Liver (tissue), 9 donors: ENCODE results near the gene TMTC2. TPM values are rescaled to one million over a fixed set of nuclear protein-coding genes. Genes with fewer than 3 reads are reported as not detected.

Experiments
- DNase-seq: peaks from one replicate; pipeline ENCODE4 v3.0.0-alpha.2; 2017; ENCODE audit warnings: low spot score
- H3K27ac ChIP-seq, 2 donors: one replicate each; pipeline ENCODE4 v1.7.0; 2013; ENCODE audit warnings: inconsistent platforms in 2 of 2, low read length in 2 of 2, control low read depth in 1 of 2, low read depth in 1 of 2, mild to moderate bottlenecking in 1 of 2
- H3K27me3 ChIP-seq, 4 donors: one replicate each; pipeline versions ENCODE4 v1.6.1 to v1.7.0; 2013; ENCODE audit warnings: low read length in 3 of 4, inconsistent platforms in 1 of 4, mild to moderate bottlenecking in 1 of 4, moderate library complexity in 1 of 4; ENCODE audit not compliant: control insufficient read depth in 4 of 4, insufficient read depth in 4 of 4
- H3K36me3 ChIP-seq, 4 donors: one replicate each; pipeline versions ENCODE4 v1.6.1 to v1.7.0; 2013; ENCODE audit warnings: low read length in 3 of 4, mild to moderate bottlenecking in 3 of 4, low read depth in 1 of 4, moderate library complexity in 1 of 4; ENCODE audit not compliant: control insufficient read depth in 4 of 4, insufficient read depth in 3 of 4
- H3K4me1 ChIP-seq, 4 donors: one replicate each; pipeline versions ENCODE4 v1.6.1 to v1.7.0; 2013; ENCODE audit warnings: low read length in 3 of 4, mild to moderate bottlenecking in 3 of 4, moderate library complexity in 1 of 4; ENCODE audit not compliant: control insufficient read depth in 4 of 4, insufficient read depth in 4 of 4
- H3K4me3 ChIP-seq, 3 donors: one replicate each; pipeline versions ENCODE4 v1.6.1 to v1.7.0; 2013; ENCODE audit warnings: low read length in 3 of 3, control low read depth in 1 of 3, low read depth in 1 of 3, mild to moderate bottlenecking in 1 of 3
- H3K9ac ChIP-seq, 2 donors: one replicate each; pipeline ENCODE4 v1.7.0; 2013; ENCODE audit warnings: low read length in 2 of 2, mild to moderate bottlenecking in 2 of 2, moderate library complexity in 2 of 2, control low read depth in 1 of 2, low read depth in 1 of 2
- H3K9me3 ChIP-seq, 4 donors: one replicate each; pipeline versions ENCODE4 v1.6.1 to v1.7.0; 2013; ENCODE audit warnings: low read length in 3 of 4; ENCODE audit not compliant: control insufficient read depth in 4 of 4
- CTCF ChIP-seq: fragments of 150-350 bp; IDR thresholded peaks from 2 replicates; pipeline ENCODE4 v1.5.1; 2017; ENCODE audit warnings: improper control_type of control experiment, low read depth, low read length; ENCODE audit not compliant: missing input control
- EGR1 ChIP-seq, 2 donors: IDR thresholded peaks; 2 replicates each; pipeline ENCODE4 v1.6.1; 2016 to 2018; ENCODE audit warnings: antibody characterized with exemption in 2 of 2, low read depth in 2 of 2
- FOXA1 ChIP-seq: IDR thresholded peaks from 2 replicates; pipeline ENCODE4 v1.6.1; 2016; ENCODE audit warnings: antibody characterized with exemption
- FOXA2 ChIP-seq: IDR thresholded peaks from 2 replicates; pipeline ENCODE4 v1.6.1; 2016; ENCODE audit warnings: antibody characterized with exemption
- GABPA ChIP-seq, 2 donors: IDR thresholded peaks in 1 of 2; conservative IDR thresholded peaks in 1 of 2; 2 replicates each; pipeline ENCODE4 v1.6.1; 2016; ENCODE audit warnings: antibody characterized with exemption in 2 of 2, mild to moderate bottlenecking in 1 of 2, moderate library complexity in 1 of 2
- HNF4A ChIP-seq, 2 donors: conservative IDR thresholded peaks; 2 replicates each; pipeline ENCODE4 v1.6.1; 2016; ENCODE audit warnings: antibody characterized with exemption in 2 of 2, mild to moderate bottlenecking in 2 of 2
- HNF4G ChIP-seq: IDR thresholded peaks from 2 replicates; pipeline ENCODE4 v1.6.1; 2016; ENCODE audit warnings: antibody characterized with exemption
- JUND ChIP-seq, 2 donors: IDR thresholded peaks; 2 replicates each; pipeline ENCODE4 v1.6.1; 2016; ENCODE audit warnings: antibody characterized with exemption in 2 of 2
- NR2F2 ChIP-seq: IDR thresholded peaks from 2 replicates; pipeline ENCODE4 v1.6.1; 2016; ENCODE audit warnings: antibody characterized with exemption
- RAD21 ChIP-seq, 2 donors: IDR thresholded peaks; 2 replicates each; pipeline ENCODE4 v1.6.1; 2016; ENCODE audit warnings: antibody characterized with exemption in 2 of 2, mild to moderate bottlenecking in 2 of 2
- REST ChIP-seq: IDR thresholded peaks from 2 replicates; pipeline ENCODE4 v1.6.1; 2016; ENCODE audit warnings: antibody characterized with exemption, mild to moderate bottlenecking
- RXRA ChIP-seq, 2 donors: IDR thresholded peaks; 2 replicates each; pipeline ENCODE4 v1.6.1; 2017 to 2018; ENCODE audit warnings: antibody characterized with exemption in 2 of 2, mild to moderate bottlenecking in 1 of 2
- SP1 ChIP-seq: IDR thresholded peaks from 2 replicates; pipeline ENCODE4 v1.6.1; 2018; ENCODE audit warnings: antibody characterized with exemption, mild to moderate bottlenecking
- TAF1 ChIP-seq: conservative IDR thresholded peaks from 2 replicates; pipeline ENCODE4 v1.6.1; 2016; ENCODE audit warnings: antibody characterized with exemption, mild to moderate bottlenecking
- YY1 ChIP-seq: IDR thresholded peaks from 2 replicates; pipeline ENCODE4 v1.6.1; 2016; ENCODE audit warnings: antibody characterized with exemption, mild to moderate bottlenecking
- ZBTB33 ChIP-seq: IDR thresholded peaks from 2 replicates; pipeline ENCODE4 v1.6.1; 2016; ENCODE audit warnings: antibody characterized with exemption
- WGBS: extraction: QIAGEN DNeasy Blood & Tissue Kit; methylation state at CpG from one replicate; pipeline ENCODE4 v1.1.7; 2013; 5-methylcytosine and 5-hydroxymethylcytosine counted together
- polyA plus RNA-seq, 2 donors: library from polyadenylated mRNA; stranded (reverse) in 1 of 2; unstranded in 1 of 2; fragments of 200-250 nt in 1 of 2; fragments of >200 nt in 1 of 2; fragmentation: Nextera tagmentation in 1 of 2; extraction: Ambion mirVana in 1 of 2; gene quantifications; one replicate each; pipeline versions ENCODE4 v1.2.1 to v1.2.3, GENCODE V29; 2013 to 2015
- total RNA-seq, 2 donors: library from RNA; depleted of rRNA; stranded (reverse); fragments of >200 nt; gene quantifications; one replicate each; pipeline ENCODE4 v1.2.3, GENCODE V29; 2014
- TF ChIP-seq, protein P1 (sequence below): IDR thresholded peaks from 2 replicates; pipeline ENCODE4 v1.6.1; 2016; ENCODE audit warnings: antibody characterized with exemption
- TF ChIP-seq, protein P2 (sequence below): IDR thresholded peaks from 2 replicates; pipeline ENCODE4 v1.6.1; 2016; ENCODE audit warnings: antibody characterized with exemption
- donor health status: healthy.
- donor health status: healthy.
- donor health status: healthy.
- donor health status: healthy.
- donor health status: healthy.

TMTC2 gene
- total and polyA plus RNA-seq, 4 donors = 0.36 to 3.0 (median 0.61) TPM

DNA sequence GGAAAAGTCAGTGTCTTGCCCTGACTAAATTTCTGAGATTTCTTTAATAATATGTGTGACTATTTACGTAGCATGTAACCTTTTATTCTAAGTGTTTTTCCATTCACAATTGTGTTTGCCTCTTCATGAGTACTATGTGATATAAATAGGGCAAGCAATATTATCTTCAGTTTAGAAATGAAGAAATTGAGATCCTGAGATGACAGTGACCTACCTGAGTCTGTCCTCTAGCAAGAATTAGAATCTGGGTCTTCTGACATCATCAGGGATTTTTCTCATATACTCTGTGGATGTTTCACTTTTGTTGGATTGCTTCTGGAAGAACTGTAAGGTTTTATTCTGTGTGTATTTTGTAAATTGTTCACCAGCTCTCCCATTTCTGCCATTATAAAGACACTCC is 35.0 kb downstream of the TMTC2 start:
- Histone ChIP-seq H3K4me1 (no peaks in the 10 kb centered on the region), H3K9me3 (no peaks in the 10 kb centered on the region), H3K4me3 (no peak overlapping the region), H3K27me3 (no peaks in the 10 kb centered on the region), H3K27ac (no peak overlapping the region), H3K36me3 (no peaks in the 10 kb centered on the region), H3K9ac (no peak overlapping the region)
- TF ChIP-seq RXRA (IDR thresholded peaks at IDR 0.05) (no peak), FOXA1 (no peak), FOXA2 (no peak), RAD21 (IDR thresholded peaks at IDR 0.05) (no peak), YY1 (no peak), HNF4A (conservative IDR thresholded peaks at IDR 0.05) (no peak), EGR1 (IDR thresholded peaks at IDR 0.05; ENCODE audit: low read depth in 2 of 2) (no peak), HNF4G (no peak), REST (no peak), ZBTB33 (no peak), NR2F2 (no peak), GABPA (IDR thresholded peaks at IDR 0.05 in 1 of 2, conservative IDR thresholded peaks at IDR 0.05 in 1 of 2) (no peak), JUND (IDR thresholded peaks at IDR 0.05) (no peak), SP1 (no peak), TAF1 (no peak), CTCF (no peak)
- TF ChIP-seq, protein P1, sequence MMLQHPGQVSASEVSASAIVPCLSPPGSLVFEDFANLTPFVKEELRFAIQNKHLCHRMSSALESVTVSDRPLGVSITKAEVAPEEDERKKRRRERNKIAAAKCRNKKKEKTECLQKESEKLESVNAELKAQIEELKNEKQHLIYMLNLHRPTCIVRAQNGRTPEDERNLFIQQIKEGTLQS = no peak
- TF ChIP-seq, protein P2, sequence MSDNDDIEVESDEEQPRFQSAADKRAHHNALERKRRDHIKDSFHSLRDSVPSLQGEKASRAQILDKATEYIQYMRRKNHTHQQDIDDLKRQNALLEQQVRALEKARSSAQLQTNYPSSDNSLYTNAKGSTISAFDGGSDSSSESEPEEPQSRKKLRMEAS = no peak
- DNase-seq = no peak
- 98% methylated on average over 1 of the region's 1 CpG for WGBS
